ENCODE measurements around the gene ACBD4. TPM values are rescaled to one million over a fixed set of nuclear protein-coding genes. Genes with fewer than 3 reads are reported as not detected.
A peak's percentile ranks its signal among the peaks of the same experiment; 100 is the strongest.

Gene ACBD4, protein sequence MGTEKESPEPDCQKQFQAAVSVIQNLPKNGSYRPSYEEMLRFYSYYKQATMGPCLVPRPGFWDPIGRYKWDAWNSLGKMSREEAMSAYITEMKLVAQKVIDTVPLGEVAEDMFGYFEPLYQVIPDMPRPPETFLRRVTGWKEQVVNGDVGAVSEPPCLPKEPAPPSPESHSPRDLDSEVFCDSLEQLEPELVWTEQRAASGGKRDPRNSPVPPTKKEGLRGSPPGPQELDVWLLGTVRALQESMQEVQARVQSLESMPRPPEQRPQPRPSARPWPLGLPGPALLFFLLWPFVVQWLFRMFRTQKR
- total RNA-seq, result 10 to 100 TPM; 12.6 to 12.7 TPM
- 10 to 100 TPM in 1 of 2 donors, 1 to 10 TPM in 1; 7.8 to 15.7 TPM for polyA plus RNA-seq
- long read RNA-seq, donor 1, partial matches to known transcripts, result 0 of 1 reads
- long read RNA-seq, donor 1, other reads (novel, unspliced or antisense), result 0 of 1 reads
- long read RNA-seq, donor 2, result 0 reads
- long read RNA-seq, donor 3, result 0 reads
- long read RNA-seq, donor 4, partial matches to known transcripts, result 8 of 9 reads
- long read RNA-seq, donor 4, other reads (novel, unspliced or antisense), result 0 of 9 reads
- long read RNA-seq, donor 5, result 0 reads

DNA sequence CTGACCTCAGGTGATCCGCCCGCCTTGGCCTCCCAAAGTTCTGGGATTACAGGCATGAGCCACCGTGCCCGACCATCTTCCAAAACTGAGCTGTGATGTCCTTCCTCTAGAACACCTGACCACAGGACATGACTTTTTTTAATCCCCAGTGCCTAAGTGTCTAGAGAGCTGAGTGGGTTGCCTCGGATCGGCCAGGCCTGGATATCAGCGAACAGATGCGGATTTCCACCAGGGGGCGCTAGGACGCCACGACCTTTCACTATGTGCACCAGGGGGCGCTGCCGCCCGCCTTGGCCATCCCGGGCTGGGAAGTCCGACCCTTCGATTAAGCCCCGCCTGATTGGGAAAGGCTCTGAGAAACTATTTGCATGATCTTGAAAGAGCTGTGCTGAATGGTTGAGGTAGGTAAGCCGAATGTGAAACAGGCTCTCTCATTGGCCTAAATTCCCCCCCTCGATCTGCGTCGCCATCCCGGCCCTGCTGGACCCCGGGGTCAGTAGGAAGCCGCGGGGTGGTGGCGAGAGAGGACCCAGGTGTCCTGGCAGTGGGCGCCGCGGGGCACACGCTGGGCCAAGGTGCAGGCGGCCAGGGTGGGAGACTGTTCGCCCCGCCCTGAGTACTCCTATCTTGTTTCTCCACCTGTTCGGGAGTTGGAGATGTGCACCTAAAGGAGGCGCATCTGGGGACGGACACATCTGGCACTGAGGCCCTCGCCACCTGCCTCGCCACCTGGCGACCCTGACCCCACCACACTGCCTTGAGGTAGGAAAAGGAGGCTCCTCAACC is at the start of gene ACBD4:
Gene ACBD4, plus strand, starts transcription at position 496 of the 786 bp plus-strand sequence. CDS start 458 bp downstream, outside the sequence.
- WGBS, 2 donors, result 5% methylated on average over 40 of the region's 40 CpGs
- peak within 1 kb of the TSS in 1 of 2 donors; percentile 72 for H3K9ac ChIP-seq (ENCODE audit: insufficient read depth in 1 of 2, low read length in 2 of 2)
- H3K36me3 ChIP-seq (ENCODE audit: control insufficient read depth in 4 of 4, insufficient read depth in 4 of 4, low read length in 4 of 4), result peaks cover 0 to 11% (median 0%) of the 10 kb centered on the region in 4 donors
- no peaks in the 10 kb centered on the region for H3K9me3 ChIP-seq (ENCODE audit: control insufficient read depth in 4 of 4, insufficient read depth in 3 of 4, low read length in 3 of 4)
- peak within 1 kb of the TSS; percentile 60 for H3K4me3 ChIP-seq
- TF ChIP-seq, protein P1, sequence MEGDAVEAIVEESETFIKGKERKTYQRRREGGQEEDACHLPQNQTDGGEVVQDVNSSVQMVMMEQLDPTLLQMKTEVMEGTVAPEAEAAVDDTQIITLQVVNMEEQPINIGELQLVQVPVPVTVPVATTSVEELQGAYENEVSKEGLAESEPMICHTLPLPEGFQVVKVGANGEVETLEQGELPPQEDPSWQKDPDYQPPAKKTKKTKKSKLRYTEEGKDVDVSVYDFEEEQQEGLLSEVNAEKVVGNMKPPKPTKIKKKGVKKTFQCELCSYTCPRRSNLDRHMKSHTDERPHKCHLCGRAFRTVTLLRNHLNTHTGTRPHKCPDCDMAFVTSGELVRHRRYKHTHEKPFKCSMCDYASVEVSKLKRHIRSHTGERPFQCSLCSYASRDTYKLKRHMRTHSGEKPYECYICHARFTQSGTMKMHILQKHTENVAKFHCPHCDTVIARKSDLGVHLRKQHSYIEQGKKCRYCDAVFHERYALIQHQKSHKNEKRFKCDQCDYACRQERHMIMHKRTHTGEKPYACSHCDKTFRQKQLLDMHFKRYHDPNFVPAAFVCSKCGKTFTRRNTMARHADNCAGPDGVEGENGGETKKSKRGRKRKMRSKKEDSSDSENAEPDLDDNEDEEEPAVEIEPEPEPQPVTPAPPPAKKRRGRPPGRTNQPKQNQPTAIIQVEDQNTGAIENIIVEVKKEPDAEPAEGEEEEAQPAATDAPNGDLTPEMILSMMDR (IDR thresholded peaks at IDR 0.05; ENCODE audit: control extremely low read depth, extremely low read depth), result peak; percentile 100
- no peaks in the 10 kb centered on the region for H3K27me3 ChIP-seq (ENCODE audit: control insufficient read depth in 3 of 3, insufficient read depth in 3 of 3, low read length in 2 of 3)
- DNase-seq, result peak; percentile 97 to 99 (median 98)
- peak within 1 kb of the TSS; percentile 18 to 68 for H3K27ac ChIP-seq (ENCODE audit: low read depth in 1 of 2, low read length in 1 of 2)
- H3K4me1 ChIP-seq (ENCODE audit: control insufficient read depth in 5 of 5, insufficient read depth in 5 of 5, low read length in 5 of 5), result peaks cover 0 to 25% (median 4%) of the 10 kb centered on the region in 5 donors
- peak; percentile 83 for ATAC-seq (ENCODE audit: insufficient read depth, low FRiP score)

DNA sequence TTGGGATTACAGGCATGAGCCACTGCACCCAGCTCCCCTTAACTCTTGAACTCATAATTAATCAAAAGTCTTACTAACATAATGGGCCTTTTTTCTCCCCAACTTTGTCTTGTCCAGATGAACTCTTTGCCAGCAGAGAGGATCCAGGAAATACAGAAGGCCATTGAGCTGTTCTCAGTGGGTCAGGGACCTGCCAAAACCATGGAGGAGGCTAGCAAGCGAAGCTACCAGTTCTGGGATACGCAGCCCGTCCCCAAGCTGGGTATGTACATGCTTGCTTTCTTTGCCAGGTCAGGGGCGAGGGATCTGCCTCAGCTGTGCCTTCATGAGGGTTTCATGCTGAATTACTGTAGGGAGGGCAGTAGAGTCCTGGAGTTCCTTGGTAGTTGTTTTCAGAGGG is 49.1 kb upstream of the ACBD4 start:
- DNase-seq (no peak), ATAC-seq (ENCODE audit: insufficient read depth, low FRiP score) (no peak)
- no peaks in the 10 kb centered on the region for H3K9me3 ChIP-seq (ENCODE audit: control insufficient read depth in 4 of 4, insufficient read depth in 3 of 4, low read length in 3 of 4)
- H3K9ac ChIP-seq (ENCODE audit: insufficient read depth in 1 of 2, low read length in 2 of 2), result no peak overlapping the region
- TF ChIP-seq, protein P1 (IDR thresholded peaks at IDR 0.05; ENCODE audit: control extremely low read depth, extremely low read depth), result no peak
- H3K27me3 ChIP-seq (ENCODE audit: control insufficient read depth in 3 of 3, insufficient read depth in 3 of 3, low read length in 2 of 3), result no peaks in the 10 kb centered on the region
- no peaks in the 10 kb centered on the region for H3K4me1 ChIP-seq (ENCODE audit: control insufficient read depth in 5 of 5, insufficient read depth in 5 of 5, low read length in 5 of 5)
- peaks cover 28 to 52% (median 38%) of the 10 kb centered on the region in 4 donors for H3K36me3 ChIP-seq (ENCODE audit: control insufficient read depth in 4 of 4, insufficient read depth in 4 of 4, low read length in 4 of 4)
- no peak overlapping the region for H3K27ac ChIP-seq (ENCODE audit: low read depth in 1 of 2, low read length in 1 of 2)
- WGBS, 2 donors, result 98 to 99% methylated on average over 4 of the region's 4 CpGs
- H3K4me3 ChIP-seq, result no peak overlapping the region

DNA sequence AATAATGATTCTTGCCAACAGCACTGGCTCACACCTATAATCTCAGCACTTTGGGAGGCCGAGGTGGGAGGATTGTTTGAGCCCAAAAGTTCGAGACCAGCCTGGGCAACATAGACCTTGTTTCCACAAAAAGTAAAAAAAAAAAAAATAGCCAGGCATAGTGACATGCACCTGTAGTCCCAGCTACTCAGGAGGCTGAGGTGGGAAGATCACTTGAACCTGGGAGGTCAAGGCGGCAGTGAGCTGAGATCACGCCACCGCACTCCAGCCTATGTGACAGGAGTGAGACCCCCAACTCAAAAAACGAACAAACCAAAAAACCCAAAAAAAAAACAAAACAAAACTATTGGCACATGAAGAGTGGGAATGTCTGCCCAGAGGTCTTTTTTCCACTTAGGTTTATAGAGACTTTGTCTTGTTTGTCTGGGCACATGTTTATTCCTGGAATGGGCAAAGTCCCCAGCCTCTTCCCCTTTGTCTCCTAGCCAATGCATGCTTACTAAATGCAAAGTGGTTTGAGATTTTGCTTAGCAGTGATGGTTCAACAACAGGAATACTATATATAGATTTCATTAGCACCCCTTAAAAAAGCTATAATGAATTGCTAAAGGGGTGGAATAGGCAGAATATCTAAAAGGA is 48.5 kb upstream of the ACBD4 start:
- Histone ChIP-seq H3K4me1 (ENCODE audit: control insufficient read depth in 5 of 5, insufficient read depth in 5 of 5, low read length in 5 of 5) (no peaks in the 10 kb centered on the region), H3K27me3 (ENCODE audit: control insufficient read depth in 3 of 3, insufficient read depth in 3 of 3, low read length in 2 of 3) (no peaks in the 10 kb centered on the region), H3K9me3 (ENCODE audit: control insufficient read depth in 4 of 4, insufficient read depth in 3 of 4, low read length in 3 of 4) (no peaks in the 10 kb centered on the region), H3K27ac (ENCODE audit: low read depth in 1 of 2, low read length in 1 of 2) (no peak overlapping the region), H3K36me3 (ENCODE audit: control insufficient read depth in 4 of 4, insufficient read depth in 4 of 4, low read length in 4 of 4) (peaks cover 29 to 53% (median 35%) of the 10 kb centered on the region in 4 donors), H3K9ac (ENCODE audit: insufficient read depth in 1 of 2, low read length in 2 of 2) (no peak overlapping the region), H3K4me3 (no peak overlapping the region)
- DNase-seq (no peak), ATAC-seq (ENCODE audit: insufficient read depth, low FRiP score) (no peak)
- 95 to 96% methylated on average over 6 of the region's 6 CpGs for WGBS, 2 donors
- TF ChIP-seq, protein P1 (IDR thresholded peaks at IDR 0.05; ENCODE audit: control extremely low read depth, extremely low read depth), result no peak

Measured in lung (tissue), 16 donors.